ENCODE measurements around the gene RNU1-3.
"Not testable (repeated sequence)": the region's sequence is repeated elsewhere in the genome, so short reads cannot be mapped to it uniquely, and the experiment has no call there.

DNA sequence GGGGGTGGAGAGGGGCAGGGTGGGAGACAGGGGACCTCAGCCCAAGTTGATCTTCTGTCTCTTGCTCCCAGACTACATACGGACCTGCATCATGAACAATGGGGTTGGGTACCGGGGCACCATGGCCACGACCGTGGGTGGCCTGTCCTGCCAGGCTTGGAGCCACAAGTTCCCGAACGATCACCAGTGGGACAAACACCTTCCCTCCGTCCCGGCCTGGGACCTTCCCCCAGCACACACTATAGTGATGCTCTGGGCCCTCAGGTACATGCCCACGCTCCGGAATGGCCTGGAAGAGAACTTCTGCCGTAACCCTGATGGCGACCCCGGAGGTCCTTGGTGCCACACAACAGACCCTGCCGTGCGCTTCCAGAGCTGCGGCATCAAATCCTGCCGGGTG, 20.0 kb downstream of the RNU1-3 start:
- not testable (repeated sequence) for TF ChIP-seq RAD21 (CRISPR knock-in tag; conservative IDR thresholded peaks at IDR 0.05 in 1 of 2, IDR thresholded peaks at IDR 0.05 in 1 of 2); CHD2 (IDR thresholded peaks at IDR 0.05; ENCODE audit: low read depth, low read length); GABPA (tag; conservative IDR thresholded peaks at IDR 0.05; ENCODE audit: low read depth); ZFP1 (CRISPR knock-in tag; IDR thresholded peaks at IDR 0.05); HNRNPH1 (optimal IDR thresholded peaks at IDR 0.05; ENCODE audit: low read depth, low read length); TAF1 (IDR thresholded peaks at IDR 0.05; ENCODE audit: control insufficient read depth, extremely low read depth, insufficient read depth, low read length, severe bottlenecking); ZNF3 (CRISPR knock-in tag; IDR thresholded peaks at IDR 0.05); SAFB2 (IDR thresholded peaks at IDR 0.05; ENCODE audit: borderline replicate concordance, low read depth, low read length, severe bottlenecking); NCOR1 (IDR thresholded peaks at IDR 0.05); ATF7 (IDR thresholded peaks at IDR 0.05); EZH2 (IDR thresholded peaks at IDR 0.05; ENCODE audit: borderline replicate concordance, low read depth, low read length); NRF1 (conservative IDR thresholded peaks at IDR 0.05 in 1 of 2, IDR thresholded peaks at IDR 0.05 in 1 of 2)
- TF ChIP-seq, protein P1, sequence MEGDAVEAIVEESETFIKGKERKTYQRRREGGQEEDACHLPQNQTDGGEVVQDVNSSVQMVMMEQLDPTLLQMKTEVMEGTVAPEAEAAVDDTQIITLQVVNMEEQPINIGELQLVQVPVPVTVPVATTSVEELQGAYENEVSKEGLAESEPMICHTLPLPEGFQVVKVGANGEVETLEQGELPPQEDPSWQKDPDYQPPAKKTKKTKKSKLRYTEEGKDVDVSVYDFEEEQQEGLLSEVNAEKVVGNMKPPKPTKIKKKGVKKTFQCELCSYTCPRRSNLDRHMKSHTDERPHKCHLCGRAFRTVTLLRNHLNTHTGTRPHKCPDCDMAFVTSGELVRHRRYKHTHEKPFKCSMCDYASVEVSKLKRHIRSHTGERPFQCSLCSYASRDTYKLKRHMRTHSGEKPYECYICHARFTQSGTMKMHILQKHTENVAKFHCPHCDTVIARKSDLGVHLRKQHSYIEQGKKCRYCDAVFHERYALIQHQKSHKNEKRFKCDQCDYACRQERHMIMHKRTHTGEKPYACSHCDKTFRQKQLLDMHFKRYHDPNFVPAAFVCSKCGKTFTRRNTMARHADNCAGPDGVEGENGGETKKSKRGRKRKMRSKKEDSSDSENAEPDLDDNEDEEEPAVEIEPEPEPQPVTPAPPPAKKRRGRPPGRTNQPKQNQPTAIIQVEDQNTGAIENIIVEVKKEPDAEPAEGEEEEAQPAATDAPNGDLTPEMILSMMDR (IDR thresholded peaks at IDR 0.05 in 2 of 3, conservative IDR thresholded peaks at IDR 0.05 in 1 of 3; ENCODE audit: insufficient read depth in 2 of 3, low read depth in 1 of 3, low read length in 3 of 3) = not testable (repeated sequence)
- TF ChIP-seq, protein P2, sequence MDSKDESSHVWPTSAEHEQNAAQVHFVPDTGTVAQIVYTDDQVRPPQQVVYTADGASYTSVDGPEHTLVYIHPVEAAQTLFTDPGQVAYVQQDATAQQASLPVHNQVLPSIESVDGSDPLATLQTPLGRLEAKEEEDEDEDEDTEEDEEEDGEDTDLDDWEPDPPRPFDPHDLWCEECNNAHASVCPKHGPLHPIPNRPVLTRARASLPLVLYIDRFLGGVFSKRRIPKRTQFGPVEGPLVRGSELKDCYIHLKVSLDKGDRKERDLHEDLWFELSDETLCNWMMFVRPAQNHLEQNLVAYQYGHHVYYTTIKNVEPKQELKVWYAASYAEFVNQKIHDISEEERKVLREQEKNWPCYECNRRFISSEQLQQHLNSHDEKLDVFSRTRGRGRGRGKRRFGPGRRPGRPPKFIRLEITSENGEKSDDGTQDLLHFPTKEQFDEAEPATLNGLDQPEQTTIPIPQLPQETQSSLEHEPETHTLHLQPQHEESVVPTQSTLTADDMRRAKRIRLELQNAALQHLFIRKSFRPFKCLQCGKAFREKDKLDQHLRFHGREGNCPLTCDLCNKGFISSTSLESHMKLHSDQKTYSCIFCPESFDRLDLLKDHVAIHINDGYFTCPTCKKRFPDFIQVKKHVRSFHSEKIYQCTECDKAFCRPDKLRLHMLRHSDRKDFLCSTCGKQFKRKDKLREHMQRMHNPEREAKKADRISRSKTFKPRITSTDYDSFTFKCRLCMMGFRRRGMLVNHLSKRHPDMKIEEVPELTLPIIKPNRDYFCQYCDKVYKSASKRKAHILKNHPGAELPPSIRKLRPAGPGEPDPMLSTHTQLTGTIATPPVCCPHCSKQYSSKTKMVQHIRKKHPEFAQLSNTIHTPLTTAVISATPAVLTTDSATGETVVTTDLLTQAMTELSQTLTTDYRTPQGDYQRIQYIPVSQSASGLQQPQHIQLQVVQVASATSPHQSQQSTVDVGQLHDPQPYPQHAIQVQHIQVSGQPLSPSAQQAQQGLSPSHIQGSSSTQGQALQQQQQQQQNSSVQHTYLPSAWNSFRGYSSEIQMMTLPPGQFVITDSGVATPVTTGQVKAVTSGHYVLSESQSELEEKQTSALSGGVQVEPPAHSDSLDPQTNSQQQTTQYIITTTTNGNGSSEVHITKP (IDR thresholded peaks at IDR 0.05; ENCODE audit: partially characterized antibody) = not testable (repeated sequence)
